Raji (cell line): ENCODE results near the gene MPV17L2.

Experiments
- POLR2A ChIP-seq: IDR thresholded peaks from 2 replicates; pipeline ENCODE4 v1.6.1; 2011; ENCODE audit warnings: low read depth, low read length, control low read depth; ENCODE audit not compliant: insufficient read depth

Gene MPV17L2

GRCh38 chr19:18192673-18193387 lies at the start of gene MPV17L2:
Gene MPV17L2, plus strand, starts transcription at chr19:18193218. Its CDS starts 64 bp downstream, at chr19:18193282.
- peak; percentile 60 for TF ChIP-seq POLR2A

- no peak for TF ChIP-seq POLR2A
Observed at GRCh38 chr19:18143902-18144301, 49.1 kb upstream of the MPV17L2 start.

- TF ChIP-seq POLR2A, result no peak
Observed at GRCh38 chr19:18144361-18144760, 48.7 kb upstream of the MPV17L2 start.

- no peak for TF ChIP-seq POLR2A
Observed at GRCh38 chr19:18144906-18145305, 48.1 kb upstream of the MPV17L2 start.

- TF ChIP-seq POLR2A, result no peak
Observed at GRCh38 chr19:18145391-18145999, 47.5 kb upstream of the MPV17L2 start.

GRCh38 chr19:18147396-18147795 lies 45.6 kb upstream of the MPV17L2 start:
- TF ChIP-seq POLR2A, result no peak

GRCh38 chr19:18149596-18149975 lies 43.4 kb upstream of the MPV17L2 start:
- TF ChIP-seq POLR2A, result no peak

GRCh38 chr19:18150776-18151624 lies 42.0 kb upstream of the MPV17L2 start:
- TF ChIP-seq POLR2A, result no peak

- TF ChIP-seq POLR2A, result peak; percentile 44; the same call in 1 of the 2 replicates
Observed at GRCh38 chr19:18152442-18152816, 40.6 kb upstream of the MPV17L2 start.

GRCh38 chr19:18152817-18153555 lies 40.0 kb upstream of the MPV17L2 start, which contains the start of gene PIK3R2:
Gene PIK3R2, plus strand, starts transcription at chr19:18153163. Its CDS starts 2,717 bp downstream, at chr19:18155880.
- peak; percentile 71 for TF ChIP-seq POLR2A

- TF ChIP-seq POLR2A, result no peak
Observed at GRCh38 chr19:18153556-18154134, 39.4 kb upstream of the MPV17L2 start.

GRCh38 chr19:18155095-18156087 lies 37.6 kb upstream of the MPV17L2 start:
- no peak for TF ChIP-seq POLR2A

GRCh38 chr19:18156268-18156667 lies 36.8 kb upstream of the MPV17L2 start:
- TF ChIP-seq POLR2A, result no peak
